B cell (primary cell): Measurements from ENCODE around the gene KHDC4. TPM values are rescaled to one million over a fixed set of nuclear protein-coding genes. Genes with fewer than 3 reads are reported as not detected.

ENCODE experiments used
- ATAC-seq: fragments of 200-7000 bp; cut with Tn5 transposase; one replicate; pipeline ENCODE4 v1.10.0; 2021; ENCODE audit warnings: low read depth, mild to moderate bottlenecking, moderate number of reproducible peaks, moderate library complexity
- CTCF ChIA-PET: fragments of 350-600 bp; sonication (Branson Sonifier 250); formaldehyde crosslinking; loops from one replicate; lab custom pipeline; 2021; ENCODE audit warnings: antibody characterized with exemption, inconsistent platforms; lab: Charles Lee
- POLR2A ChIA-PET: fragments of 350-600 bp; sonication (Branson Sonifier 250); formaldehyde crosslinking; loops from one replicate; lab custom pipeline; 2021; ENCODE audit warnings: antibody characterized with exemption; lab: Charles Lee
- DNase-seq: peaks from one replicate; pipeline ENCODE4 v3.0.0; 2013
- H2AFZ ChIP-seq: 2 replicates; pipeline ENCODE4 v1.6.1; 2012; ENCODE audit warnings: mild to moderate bottlenecking, low read depth, low read length; ENCODE audit not compliant: insufficient read depth, poor library complexity, severe bottlenecking
- H3K27ac ChIP-seq, 2 donors: 1 replicate in 1 of 2; 2 replicates in 1 of 2; pipeline ENCODE4 v1.5.1; 2012 to 2013; ENCODE audit warnings: low read length in 2 of 2, mild to moderate bottlenecking in 2 of 2, moderate library complexity in 1 of 2
- H3K27me3 ChIP-seq, 4 experiments: fragments of 200-600 bp in 1 of 4; sonication (generic) in 1 of 4; replicated peaks in 1 of 4; 1 replicate in 2 of 4; 2 replicates in 2 of 4; pipeline versions ENCODE4 v1.6.1 to v1.7.0; 2013 to 2016; ENCODE audit warnings: low read length in 3 of 4, mild to moderate bottlenecking in 2 of 4, mixed read lengths in 1 of 4, moderate library complexity in 1 of 4; ENCODE audit not compliant: insufficient read depth in 4 of 4, control insufficient read depth in 3 of 4; ENCODE audit errors: control extremely low read depth in 1 of 4
- H3K36me3 ChIP-seq, 2 experiments: replicated peaks in 1 of 2; 1 replicate in 1 of 2; 2 replicates in 1 of 2; pipeline versions ENCODE4 v1.6.1 to v1.7.1; 2013; ENCODE audit warnings: low read length in 1 of 2; ENCODE audit not compliant: insufficient read depth in 2 of 2, control insufficient read depth in 1 of 2; ENCODE audit errors: control extremely low read depth in 1 of 2, extremely low read depth in 1 of 2
- H3K4me1 ChIP-seq, 2 donors: fragments of 200-600 bp in 1 of 2; sonication (generic) in 1 of 2; 1 replicate in 1 of 2; 2 replicates in 1 of 2; pipeline versions ENCODE4 v1.5.1 to v1.6.1; 2013 to 2017; ENCODE audit warnings: low read length in 2 of 2; ENCODE audit not compliant: control insufficient read depth in 2 of 2, insufficient read depth in 2 of 2
- H3K4me2 ChIP-seq: replicated peaks from 2 replicates; pipeline ENCODE3; 2012; ENCODE audit warnings: mild to moderate bottlenecking, low read depth, low read length; ENCODE audit not compliant: poor library complexity, severe bottlenecking
- H3K4me3 ChIP-seq, 5 experiments: fragments of 200-600 bp in 1 of 5; sonication (generic) in 1 of 5; 1 replicate in 3 of 5; 2 replicates in 2 of 5; pipeline versions ENCODE4 v1.5.1 to v1.7.0; 2011 to 2016; ENCODE audit warnings: low read length in 4 of 5, mild to moderate bottlenecking in 4 of 5, low read depth in 2 of 5, control low read depth in 1 of 5, moderate library complexity in 1 of 5; ENCODE audit not compliant: insufficient read depth in 1 of 5; ENCODE audit errors: control extremely low read depth in 1 of 5, extremely low read depth in 1 of 5
- H3K79me2 ChIP-seq: fragments of 200-600 bp; sonication (generic); one replicate; pipeline ENCODE4 v1.6.0; 2016; ENCODE audit warnings: low read length; ENCODE audit not compliant: control insufficient read depth, insufficient read depth
- H3K9ac ChIP-seq: fragments of 200-600 bp; sonication (generic); 2 replicates; pipeline ENCODE4 v1.6.1; 2017; ENCODE audit warnings: mild to moderate bottlenecking, low read length, moderate library complexity
- H3K9me3 ChIP-seq, 3 donors: one replicate each; pipeline versions ENCODE4 v1.6.1 to v1.7.1; 2013; ENCODE audit warnings: low read length in 2 of 3; ENCODE audit not compliant: control insufficient read depth in 2 of 3, insufficient read depth in 1 of 3; ENCODE audit errors: control extremely low read depth in 1 of 3
- H4K20me1 ChIP-seq: 2 replicates; pipeline ENCODE4 v1.6.0; 2012; ENCODE audit warnings: mild to moderate bottlenecking, low read length; ENCODE audit not compliant: insufficient read depth, control insufficient read depth, poor library complexity, severe bottlenecking
- H3K27ac Mint-ChIP-seq: one replicate; pipeline ENCODE4 v1.8.0; 2021; ENCODE audit warnings: mixed read lengths
- H3K27me3 Mint-ChIP-seq: one replicate; pipeline ENCODE4 v1.8.0; 2021; ENCODE audit warnings: mixed read lengths
- H3K4me1 Mint-ChIP-seq: one replicate; pipeline ENCODE4 v1.8.0; 2021; ENCODE audit warnings: mixed read lengths
- H3K4me3 Mint-ChIP-seq: one replicate; pipeline ENCODE4 v1.8.0; 2021; ENCODE audit warnings: mixed read lengths
- H3K9me3 Mint-ChIP-seq: one replicate; pipeline ENCODE4 v1.8.0; 2022; ENCODE audit warnings: mixed read lengths; ENCODE audit not compliant: insufficient read depth
- EZH2 ChIP-seq: IDR thresholded peaks from 2 replicates; pipeline ENCODE4 v1.6.1; 2012; ENCODE audit warnings: borderline replicate concordance, low read depth, mild to moderate bottlenecking, moderate library complexity, low read length; ENCODE audit not compliant: insufficient read depth, poor library complexity, severe bottlenecking
- WGBS: methylation state at CpG from one replicate; pipeline ENCODE4 v1.1.5; 2013; ENCODE audit warnings: missing lambda C conversion rate; ENCODE audit not compliant: insufficient coverage; 5-methylcytosine and 5-hydroxymethylcytosine counted together
- intact Hi-C: fragments of 100-400 bp; cut with micrococcal nuclease; formaldehyde crosslinking; loops from one replicate; pipeline ENCODE4 v1.10.0; 2022
- polyA plus RNA-seq: library from polyadenylated mRNA; depleted of rRNA; stranded (reverse); fragments of >200 nt; gene quantifications from 2 replicates; pipeline ENCODE4 v1.2.3, GENCODE V29; 2012
- total RNA-seq, 2 donors: library from RNA; stranded (reverse); fragments of 120-200 nt in 1 of 2; gene quantifications; 1 replicate in 1 of 2; 2 replicates in 1 of 2; pipeline versions ENCODE4 v1.2.3 to v1.2.4, GENCODE V29; 2013 to 2022
- TF ChIP-seq, protein P1 (sequence below): fragments of 200-600 bp; IDR thresholded peaks from one replicate; pipeline ENCODE4 v1.8.0; 2022; ENCODE audit warnings: antibody characterized with exemption, mild to moderate bottlenecking

The KHDC4 gene
- total and polyA plus RNA-seq, 2 donors (not counting 1 experiment from before 2014, with no cell fraction given), result 51.3 to 122 TPM

DNA sequence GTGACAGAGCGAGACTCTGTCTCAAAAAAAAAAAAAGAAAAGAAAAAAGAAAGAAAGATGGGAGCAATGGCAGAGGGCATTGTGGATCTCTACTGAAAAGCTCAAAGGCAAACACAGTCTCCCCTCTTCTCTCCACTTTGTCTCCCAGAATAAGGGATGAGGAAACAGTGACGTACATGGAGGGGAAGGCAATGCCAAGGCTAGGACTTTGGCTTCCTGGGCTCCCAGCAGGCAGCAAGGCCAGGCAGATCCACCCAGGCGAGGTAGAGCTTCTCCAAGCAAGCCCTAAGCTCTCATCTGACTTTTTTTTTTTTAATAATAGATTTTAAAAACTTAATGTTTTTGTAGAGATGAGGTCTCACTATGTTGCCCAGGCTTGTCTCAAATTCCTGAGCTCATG, 39.5 kb upstream of the KHDC4 start:
- Mint-ChIP-seq H3K27me3 (no peaks in the 10 kb centered on the region), H3K4me3 (peak overlapping the region; percentile 95), H3K27ac (peak overlapping the region; percentile 92), H3K4me1 (peaks cover 82% of the 10 kb centered on the region), H3K9me3 (no peaks in the 10 kb centered on the region)
- Histone ChIP-seq H3K36me3 (peaks cover 4 to 40% of the 10 kb centered on the region in 2 experiments), H3K9me3 (no peaks in the 10 kb centered on the region), H3K4me2 (peak overlapping the region; percentile 93), H3K27me3 (no peaks in the 10 kb centered on the region), H3K9ac (no peak overlapping the region), H3K79me2 (peaks cover 100% of the 10 kb centered on the region), H3K4me1 (peaks cover 69 to 74% of the 10 kb centered on the region in 2 donors), H3K27ac (peak overlapping the region in 1 of 2 donors; percentile 91), H4K20me1 (peaks cover 93% of the 10 kb centered on the region), H2AFZ (no peak overlapping the region), H3K4me3 (no peak overlapping the region)
- no CpG with 5 or more reads among the region's 3 CpGs for WGBS
- ChIA-PET POLR2A (interaction anchor here (0.7 to 2.1 kb wide), 2 partner anchors 8 to 12 kb away, joined by 5 to 7 read pairs; no protein-coding TSS in a partner anchor), CTCF (interaction anchor here (1.8 to 12.2 kb wide), 5 partner anchors 11 to 35 kb away, joined by 6 to 206 read pairs (median 41); partner anchors contain the start of gene RXFP4)
- intact Hi-C loops, result no loop called here
- ATAC-seq (no peak), DNase-seq (no peak)
- TF ChIP-seq, protein P1, sequence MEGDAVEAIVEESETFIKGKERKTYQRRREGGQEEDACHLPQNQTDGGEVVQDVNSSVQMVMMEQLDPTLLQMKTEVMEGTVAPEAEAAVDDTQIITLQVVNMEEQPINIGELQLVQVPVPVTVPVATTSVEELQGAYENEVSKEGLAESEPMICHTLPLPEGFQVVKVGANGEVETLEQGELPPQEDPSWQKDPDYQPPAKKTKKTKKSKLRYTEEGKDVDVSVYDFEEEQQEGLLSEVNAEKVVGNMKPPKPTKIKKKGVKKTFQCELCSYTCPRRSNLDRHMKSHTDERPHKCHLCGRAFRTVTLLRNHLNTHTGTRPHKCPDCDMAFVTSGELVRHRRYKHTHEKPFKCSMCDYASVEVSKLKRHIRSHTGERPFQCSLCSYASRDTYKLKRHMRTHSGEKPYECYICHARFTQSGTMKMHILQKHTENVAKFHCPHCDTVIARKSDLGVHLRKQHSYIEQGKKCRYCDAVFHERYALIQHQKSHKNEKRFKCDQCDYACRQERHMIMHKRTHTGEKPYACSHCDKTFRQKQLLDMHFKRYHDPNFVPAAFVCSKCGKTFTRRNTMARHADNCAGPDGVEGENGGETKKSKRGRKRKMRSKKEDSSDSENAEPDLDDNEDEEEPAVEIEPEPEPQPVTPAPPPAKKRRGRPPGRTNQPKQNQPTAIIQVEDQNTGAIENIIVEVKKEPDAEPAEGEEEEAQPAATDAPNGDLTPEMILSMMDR, result no peak
- no peak for TF ChIP-seq EZH2
